ENCODE data around the gene FXR1.

Gene FXR1

DNA sequence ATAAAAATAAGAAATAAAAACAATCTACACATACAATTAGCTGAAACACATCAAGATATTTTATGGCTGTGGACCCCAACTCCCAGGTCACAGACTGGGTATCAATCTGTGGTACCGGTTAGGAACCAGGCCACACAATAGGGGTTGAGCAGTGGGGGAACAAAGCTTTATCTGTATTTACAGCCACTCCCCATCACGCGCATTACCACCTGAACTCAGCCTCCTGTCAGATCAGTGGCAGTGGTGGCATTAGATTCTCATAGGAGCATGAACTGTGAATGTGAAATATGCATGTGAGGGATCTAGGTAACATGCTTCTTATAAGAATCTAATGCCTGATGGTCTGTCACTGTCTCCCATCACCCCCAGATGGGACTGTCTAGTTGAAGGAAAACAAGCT, 94.8 kb downstream of the FXR1 start:
- no peak for DNase-seq (ENCODE audit: low spot score)

DNA sequence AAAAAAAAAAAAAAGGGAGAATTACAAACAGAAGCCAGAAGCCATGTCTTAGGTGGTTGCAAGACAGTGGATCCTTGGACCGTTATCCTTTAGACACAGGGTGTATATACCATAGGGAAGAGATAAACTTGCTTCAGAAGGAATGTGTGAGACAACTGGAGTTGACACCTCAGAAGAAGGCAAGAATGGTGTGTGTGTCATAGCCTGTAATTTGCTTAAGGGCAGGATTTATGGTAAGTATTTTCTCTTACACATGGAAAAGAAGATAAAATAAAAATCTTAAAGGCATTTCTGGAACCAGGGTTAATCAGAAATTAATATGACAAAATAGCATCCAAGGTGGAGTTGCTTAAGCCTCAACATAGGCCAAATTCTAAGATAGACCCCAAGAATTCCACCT, 96.3 kb downstream of the FXR1 start:
- no peak for DNase-seq (ENCODE audit: low spot score)

DNA sequence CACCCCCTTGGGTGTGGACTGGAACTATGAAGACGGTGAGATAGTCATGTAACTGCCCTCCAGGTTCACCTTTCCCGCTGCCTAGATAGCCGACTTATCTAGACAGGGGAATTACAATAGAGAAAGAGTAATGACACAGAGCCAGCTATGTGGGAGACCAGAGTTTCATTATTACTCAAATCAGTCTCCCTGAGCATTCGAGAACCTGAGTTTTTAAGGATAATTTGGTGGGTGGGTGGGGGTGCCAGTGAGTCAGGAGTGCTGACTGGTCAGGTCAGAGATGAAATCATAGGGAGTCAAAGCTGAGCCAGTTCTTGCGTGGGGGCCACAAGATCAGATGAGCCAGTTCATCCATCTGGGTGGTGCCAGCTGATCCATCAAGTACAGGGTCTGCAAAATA, 96.8 kb downstream of the FXR1 start:
- DNase-seq (ENCODE audit: low spot score) = no peak

DNA sequence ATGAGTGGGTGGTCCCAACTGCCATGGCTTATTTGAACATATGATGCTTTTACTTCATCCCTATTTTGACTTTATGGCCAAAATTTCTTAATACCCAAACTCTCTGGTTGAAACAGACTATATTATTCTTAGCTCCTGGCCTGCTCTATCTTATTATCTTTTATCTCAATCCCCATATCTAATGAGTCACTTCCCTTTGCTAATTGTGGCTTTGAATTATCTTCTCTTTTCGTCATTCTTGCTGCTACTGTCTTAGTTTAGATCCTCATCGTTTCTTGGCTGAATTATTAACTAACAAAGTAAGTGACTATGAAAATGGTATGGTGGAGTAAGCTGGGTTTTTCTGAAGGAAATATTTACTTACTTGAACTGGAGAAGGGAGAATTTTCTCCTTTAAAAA, 105.2 kb downstream of the FXR1 start:
- no peak for DNase-seq (ENCODE audit: low spot score)

DNA sequence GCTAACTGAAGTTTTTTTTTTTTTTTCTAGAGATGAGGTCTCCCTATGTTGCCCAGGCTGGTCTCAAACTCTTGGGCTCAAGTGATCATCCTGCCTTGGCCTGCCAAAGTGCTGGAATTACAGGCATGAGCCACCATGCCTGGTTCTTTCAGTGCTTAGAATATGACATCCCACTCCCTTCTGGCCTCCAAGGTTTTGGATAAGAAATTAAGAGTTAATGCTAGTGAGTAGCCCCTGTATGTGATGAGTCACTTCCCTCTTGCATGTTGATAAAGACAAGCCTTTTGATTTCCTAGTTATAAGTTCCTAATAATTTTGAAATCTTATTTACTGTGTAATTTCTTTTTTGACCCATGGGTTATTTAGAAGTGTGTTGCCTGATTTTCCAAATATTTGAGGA, 112.7 kb downstream of the FXR1 start:
- DNase-seq (ENCODE audit: low spot score) = no peak

DNA sequence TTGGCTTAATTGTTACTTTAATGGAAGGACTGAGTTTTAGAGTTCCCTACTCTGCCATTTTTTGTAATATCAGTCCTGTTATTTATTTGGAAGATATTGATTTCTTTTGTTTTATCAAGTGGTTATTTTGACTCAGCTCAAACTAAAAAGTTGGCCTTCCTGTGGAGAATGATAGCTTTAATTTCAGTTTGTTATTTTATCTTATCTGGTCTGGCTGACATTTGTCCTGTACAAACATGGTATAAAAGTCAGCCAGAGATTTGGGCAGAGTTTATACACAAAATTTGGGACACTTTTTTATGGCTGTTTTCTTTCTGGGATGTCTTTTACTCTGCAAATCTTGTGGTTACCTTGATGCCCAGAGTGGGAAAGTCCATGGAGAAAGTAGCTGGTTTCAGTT, 118.5 kb downstream of the FXR1 start:
- no peak for DNase-seq (ENCODE audit: low spot score)

All from NAMALWA (cell line).